NCI-H82 treated with DMSO at 0.1 percent for 48 hours (cell line): Measurements from ENCODE around the gene PRR12.

ENCODE experiments used
- DNase-seq: peaks from one replicate; lab custom pipeline; 2025; ENCODE audit not compliant: unreplicated experiment; lab: John Stamatoyannopoulos, UW

PRR12 gene

GRCh38 chr19:49641688-49642491 is 50.9 kb downstream of the PRR12 start, which contains the start of gene SCAF1:
Gene SCAF1, plus strand, starts transcription at chr19:49642209. Its CDS starts 2,818 bp downstream, at chr19:49645027.
- DNase-seq = peak; percentile 97

- no peak for DNase-seq
Observed at GRCh38 chr19:49642492-49643035, 51.6 kb downstream of the PRR12 start.

DNA sequence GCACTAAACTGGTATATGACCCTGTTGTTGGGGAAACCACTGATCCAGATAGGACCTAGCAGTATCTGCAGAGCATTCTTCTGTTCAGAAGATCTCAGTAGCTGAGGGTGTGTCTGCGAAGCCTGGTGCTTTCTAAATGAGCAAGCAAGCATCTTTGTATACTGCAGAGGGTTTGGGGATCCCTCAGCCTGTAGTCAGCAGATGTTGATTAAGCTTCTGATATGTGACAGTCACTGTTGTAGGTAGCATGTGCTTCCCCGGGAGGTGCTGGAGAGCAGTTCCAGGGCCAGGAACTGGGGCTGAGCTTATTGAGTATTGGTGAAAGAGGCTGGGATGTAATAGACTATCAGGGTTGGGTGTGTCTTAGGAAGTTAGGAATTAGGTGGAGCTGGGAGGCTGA is 52.5 kb downstream of the PRR12 start:
- DNase-seq = no peak

- DNase-seq = no peak
Observed at GRCh38 chr19:49645592-49645991, 54.6 kb downstream of the PRR12 start.

DNA sequence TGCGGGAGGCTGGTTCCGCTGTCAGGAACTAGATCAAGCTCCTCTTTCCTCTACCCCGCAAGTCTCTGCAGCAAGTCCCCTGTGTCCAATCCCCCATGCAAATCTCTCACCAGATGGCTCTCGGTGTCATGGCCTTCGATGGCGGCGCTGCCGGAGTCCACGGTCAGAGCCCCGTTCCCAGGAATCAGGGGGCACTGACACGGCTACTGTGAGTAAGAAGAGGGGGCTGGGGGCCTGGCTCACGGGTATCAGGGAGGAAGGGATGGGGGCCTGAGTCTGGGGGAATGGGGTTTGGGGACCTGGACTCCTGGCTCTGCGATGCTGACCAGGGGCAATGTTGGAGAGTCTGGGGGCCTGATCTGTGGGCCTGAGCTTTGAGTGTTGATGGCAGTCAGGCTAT is 55.0 kb downstream of the PRR12 start:
- no peak for DNase-seq

- no peak for DNase-seq
Observed at GRCh38 chr19:49646586-49646985, 55.6 kb downstream of the PRR12 start.

- DNase-seq = no peak
Observed at GRCh38 chr19:49651029-49651819, 60.2 kb downstream of the PRR12 start.

GRCh38 chr19:49651820-49652550 is 61.0 kb downstream of the PRR12 start:
- no peak for DNase-seq

DNA sequence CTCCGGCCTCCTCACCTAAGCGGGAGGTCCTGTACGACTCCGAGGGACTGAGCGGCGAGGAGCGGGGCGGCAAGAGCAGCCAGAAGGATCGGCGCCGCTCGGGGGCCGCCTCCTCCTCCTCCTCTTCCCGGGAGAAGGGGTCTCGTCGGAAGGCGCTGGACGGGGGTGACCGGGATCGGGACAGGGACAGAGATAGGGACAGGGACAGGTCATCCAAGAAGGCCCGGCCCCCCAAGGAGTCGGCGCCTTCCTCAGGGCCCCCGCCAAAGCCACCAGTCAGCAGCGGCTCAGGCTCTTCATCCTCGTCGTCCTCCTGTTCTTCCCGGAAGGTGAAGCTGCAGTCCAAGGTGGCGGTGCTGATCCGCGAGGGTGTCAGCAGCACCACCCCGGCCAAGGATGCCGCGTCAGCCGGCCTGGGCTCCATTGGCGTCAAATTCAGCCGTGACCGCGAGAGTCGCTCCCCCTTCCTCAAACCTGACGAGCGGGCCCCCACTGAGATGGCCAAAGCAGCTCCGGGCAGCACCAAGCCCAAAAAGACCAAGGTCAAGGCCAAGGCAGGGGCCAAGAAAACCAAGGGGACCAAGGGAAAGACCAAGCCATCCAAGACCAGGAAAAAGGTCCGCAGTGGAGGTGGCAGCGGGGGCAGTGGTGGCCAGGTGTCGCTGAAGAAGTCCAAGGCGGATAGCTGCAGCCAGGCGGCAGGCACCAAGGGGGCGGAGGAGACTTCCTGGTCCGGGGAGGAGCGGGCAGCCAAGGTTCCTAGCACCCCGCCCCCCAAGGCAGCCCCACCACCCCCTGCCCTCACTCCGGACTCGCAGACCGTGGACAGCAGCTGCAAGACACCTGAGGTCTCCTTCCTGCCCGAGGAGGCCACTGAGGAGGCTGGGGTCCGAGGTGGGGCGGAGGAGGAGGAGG is 61.8 kb downstream of the PRR12 start:
- no peak for DNase-seq

- no peak for DNase-seq
Observed at GRCh38 chr19:49653466-49653806, 62.5 kb downstream of the PRR12 start.

GRCh38 chr19:49654581-49654980 is 63.6 kb downstream of the PRR12 start:
- DNase-seq = no peak

DNA sequence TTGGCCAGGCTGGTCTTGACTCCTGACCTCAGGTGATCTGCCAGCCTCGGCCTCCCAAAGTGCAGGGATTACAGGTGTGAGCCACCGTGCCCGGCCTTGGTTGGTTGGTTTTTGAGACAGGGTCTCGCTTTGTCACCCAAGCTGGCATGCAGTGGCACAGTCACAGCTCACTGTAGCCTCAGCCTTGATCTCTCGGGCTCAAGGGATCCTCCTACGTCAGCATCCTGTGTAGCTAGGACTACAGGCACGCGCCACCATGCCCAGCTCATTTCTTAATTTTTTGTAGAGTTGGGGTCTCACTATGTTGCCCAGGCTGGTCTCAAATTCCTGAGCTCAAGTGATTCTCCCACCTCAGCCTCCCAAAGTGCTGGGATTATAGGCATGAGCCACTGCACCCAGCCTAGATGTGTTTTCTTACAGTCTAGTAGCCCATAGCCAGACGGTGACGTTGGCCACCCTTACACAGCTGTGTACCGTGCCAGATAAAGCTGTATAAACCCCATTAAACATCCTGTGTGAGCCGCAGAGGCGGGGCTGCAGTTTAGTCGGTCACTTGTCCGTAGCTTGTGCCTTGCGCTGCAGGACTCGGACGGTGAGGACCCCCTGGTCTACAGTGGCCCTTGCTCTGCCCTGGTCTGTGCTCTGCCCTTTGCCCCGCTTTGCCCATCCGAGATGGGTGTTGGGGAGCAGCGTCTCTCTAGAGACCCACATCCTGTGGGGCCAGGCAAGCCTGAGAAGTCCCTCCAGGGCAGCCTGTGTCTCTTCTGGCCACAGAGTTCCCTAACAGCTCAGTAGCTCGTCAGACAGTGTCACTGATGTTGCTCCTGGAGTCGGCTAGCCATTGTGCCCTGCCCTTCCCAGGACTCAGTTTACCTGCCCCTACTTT is 64.8 kb downstream of the PRR12 start:
- DNase-seq = no peak

DNA sequence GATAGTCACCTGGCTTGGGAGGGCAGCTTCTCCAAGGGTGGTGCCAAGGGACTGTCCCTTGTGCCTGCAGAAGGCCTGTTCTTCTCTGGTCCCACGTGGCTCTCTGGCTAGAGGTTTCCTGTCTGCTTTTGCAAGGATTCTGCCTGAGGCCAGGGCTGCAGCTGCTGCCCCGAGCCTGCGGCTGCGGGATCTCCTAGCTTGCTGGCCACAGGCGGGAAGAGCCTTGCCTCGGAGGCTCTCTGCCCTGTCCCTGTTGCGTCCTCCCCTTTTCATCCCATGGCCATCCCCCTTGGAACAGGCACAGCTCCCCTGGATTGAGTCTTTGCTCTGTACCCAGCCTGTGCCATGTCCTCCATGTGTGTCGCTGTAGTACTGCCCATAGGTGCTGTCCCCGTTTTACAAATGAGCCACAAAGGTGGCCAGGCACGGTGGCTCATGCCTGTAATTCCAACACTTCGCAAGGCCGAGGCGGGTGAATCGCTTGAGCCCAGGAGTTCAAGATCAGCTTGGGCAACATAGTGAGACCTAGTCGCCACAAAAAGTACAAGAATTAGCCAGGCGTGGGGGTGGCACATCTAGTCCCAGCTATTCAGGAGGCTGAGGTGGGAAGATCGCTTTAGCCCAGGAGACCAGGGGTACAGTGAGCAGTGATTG is 65.6 kb downstream of the PRR12 start:
- DNase-seq = no peak

DNA sequence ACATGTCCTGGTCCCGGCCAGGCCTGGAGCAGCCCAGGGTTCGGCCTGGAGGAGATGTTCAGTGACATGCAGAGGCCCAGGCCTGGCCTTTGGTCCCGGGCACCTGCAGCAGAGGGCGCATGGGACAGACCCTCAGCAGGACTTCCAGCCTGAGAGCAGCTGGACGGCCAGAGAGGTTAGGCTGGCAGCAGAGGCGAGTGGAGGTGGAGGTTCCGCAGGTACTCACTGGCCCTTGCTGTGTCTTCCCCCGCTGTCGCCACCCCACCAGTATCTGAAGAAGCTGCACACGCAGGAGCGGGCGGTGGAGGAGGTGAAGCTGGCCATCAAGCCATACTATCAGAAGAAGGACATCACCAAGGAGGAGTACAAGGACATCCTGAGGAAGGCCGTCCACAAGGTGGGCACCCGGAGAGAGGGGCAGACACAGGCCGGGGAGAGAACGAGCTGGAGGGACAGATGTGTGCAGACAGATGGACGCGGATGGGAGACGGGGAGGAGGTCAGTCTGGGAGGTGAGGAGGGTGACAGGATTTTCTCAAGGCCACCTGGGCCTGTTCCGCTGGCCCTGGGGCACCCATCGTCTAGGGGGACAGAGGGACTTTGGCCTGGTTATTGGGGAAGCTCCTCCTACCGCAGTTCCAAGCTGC is 66.6 kb downstream of the PRR12 start:
- DNase-seq = no peak

- no peak for DNase-seq
Observed at GRCh38 chr19:49658139-49658517, 67.1 kb downstream of the PRR12 start.

DNA sequence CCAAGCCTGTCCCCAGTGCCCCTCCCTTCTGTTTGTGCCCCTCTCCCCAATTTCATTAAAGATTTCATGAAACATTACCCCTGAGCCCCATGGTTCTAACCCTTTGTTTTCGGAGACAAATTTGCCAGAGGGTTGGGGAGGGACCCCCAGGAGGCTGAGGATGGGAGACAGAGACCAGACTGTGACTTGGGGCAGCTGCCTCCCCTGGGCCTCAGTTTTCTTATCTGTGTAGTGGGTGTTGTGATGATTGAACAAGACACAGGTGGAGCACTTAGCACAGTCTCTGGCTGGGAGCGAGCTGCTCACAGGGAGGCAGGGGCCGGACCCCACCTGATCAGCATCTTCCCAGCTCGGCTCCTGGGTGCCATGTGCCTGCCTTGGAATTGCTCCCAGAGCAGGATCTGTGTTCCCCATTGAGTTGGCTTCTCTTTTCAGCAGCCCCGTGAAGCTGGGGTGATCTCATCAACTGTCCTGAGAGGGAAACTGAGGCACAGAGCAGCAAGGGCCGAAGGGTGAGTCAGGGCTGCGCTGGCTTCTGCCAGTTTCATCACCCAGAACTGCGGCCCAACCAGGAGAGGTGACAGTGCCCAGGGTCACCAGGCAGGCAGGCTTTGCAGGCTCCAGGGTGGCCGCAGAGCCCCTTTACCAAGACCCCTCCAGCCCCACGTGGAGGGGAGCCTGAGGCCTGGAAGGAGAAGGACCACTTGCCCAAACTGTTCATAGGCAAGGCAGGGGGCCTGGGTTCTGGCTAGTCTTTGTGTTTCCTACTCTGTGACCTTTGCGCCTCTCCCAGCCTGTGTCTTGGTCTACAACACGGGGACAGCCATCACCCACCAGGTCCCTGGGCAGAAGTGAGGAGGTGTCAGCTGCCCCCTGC is 67.8 kb downstream of the PRR12 start:
- no peak for DNase-seq

DNA sequence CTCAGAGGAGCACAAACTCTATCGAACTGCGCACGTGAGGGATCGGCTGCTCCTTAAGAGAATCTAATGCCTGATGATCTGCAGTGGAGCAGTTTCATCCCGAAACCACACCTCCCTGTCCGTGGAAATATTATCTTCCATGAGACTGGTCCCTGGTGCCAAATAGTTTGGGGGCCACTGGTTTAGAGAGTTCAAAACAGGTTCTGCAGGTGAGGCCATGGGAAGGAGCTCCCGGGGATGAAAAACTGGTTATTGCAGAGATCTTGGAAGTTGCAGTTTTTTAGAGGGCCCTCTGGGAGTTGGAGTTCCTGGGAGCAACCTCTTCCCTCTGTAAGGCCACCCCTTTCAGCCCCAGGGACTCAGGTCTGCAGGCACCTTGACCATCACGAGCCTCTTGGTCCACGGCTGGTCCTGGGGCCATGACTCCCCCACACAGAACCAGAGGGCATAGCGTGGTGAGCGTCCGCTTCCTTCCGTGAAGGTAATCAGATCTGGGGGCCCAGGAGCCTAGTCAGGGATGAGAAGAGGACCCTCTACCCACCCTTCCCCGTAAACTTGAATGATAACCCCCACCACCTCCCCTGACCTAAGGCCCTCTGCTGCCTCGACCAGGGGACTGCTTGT is 69.5 kb downstream of the PRR12 start:
- DNase-seq = no peak
